Stimulated activated naive CD8-positive, alpha-beta T cell treated with anti-CD3 and anti-CD28 coated beads, Interleukin-15, Interleukin-2, amounts not matched to agents 100 ng/mL and 50 ng/mL, for 24 hours (primary cell): ENCODE measurements around the gene HDAC5.
A peak's percentile ranks its signal among the peaks of the same experiment; 100 is the strongest.
"Not testable (repeated sequence)": the region's sequence is repeated elsewhere in the genome, so short reads cannot be mapped to it uniquely, and the experiment has no call there.

ENCODE experiments used
- H3K27ac Mint-ChIP-seq: one replicate; pipeline ENCODE4 v1.8.0; 2021; ENCODE audit warnings: mild to moderate bottlenecking, mixed read lengths
- H3K27me3 Mint-ChIP-seq: one replicate; pipeline ENCODE4 v1.8.0; 2021; ENCODE audit warnings: mixed read lengths
- H3K36me3 Mint-ChIP-seq: one replicate; pipeline ENCODE4 v1.8.0; 2021; ENCODE audit warnings: low read depth, mixed read lengths
- H3K4me1 Mint-ChIP-seq: one replicate; pipeline ENCODE4 v1.8.0; 2021; ENCODE audit warnings: low read depth, mixed read lengths
- H3K4me3 Mint-ChIP-seq: one replicate; pipeline ENCODE4 v1.8.0; 2021; ENCODE audit warnings: mild to moderate bottlenecking, mixed read lengths
- H3K9me3 Mint-ChIP-seq: one replicate; pipeline ENCODE4 v1.8.0; 2021; ENCODE audit warnings: mixed read lengths

HDAC5 gene

GRCh38 chr17:44144966-44145739, 21.7 kb upstream of the HDAC5 start:
- peaks cover 27% of the 10 kb centered on the region for H3K36me3 Mint-ChIP-seq
- H3K4me3 Mint-ChIP-seq = no peak overlapping the region
- no peaks in the 10 kb centered on the region for H3K9me3 Mint-ChIP-seq
- no peaks in the 10 kb centered on the region for H3K27me3 Mint-ChIP-seq
- H3K4me1 Mint-ChIP-seq = peaks cover 14% of the 10 kb centered on the region
- no peak overlapping the region for H3K27ac Mint-ChIP-seq

GRCh38 chr17:44143921-44144320, 20.5 kb upstream of the HDAC5 start:
- Mint-ChIP-seq H3K27ac (peak overlapping the region; percentile 36), H3K4me1 (peaks cover 15% of the 10 kb centered on the region), H3K36me3 (peaks cover 17% of the 10 kb centered on the region)
- H3K9me3 Mint-ChIP-seq, H3K4me3 Mint-ChIP-seq, H3K27me3 Mint-ChIP-seq: not testable (repeated sequence)

- Mint-ChIP-seq H3K4me3 (peak overlapping the region; percentile 36), H3K27ac (peak overlapping the region; percentile 40), H3K4me1 (peaks cover 32% of the 10 kb centered on the region), H3K36me3 (no peaks in the 10 kb centered on the region), H3K27me3 (peaks cover 4% of the 10 kb centered on the region), H3K9me3 (no peaks in the 10 kb centered on the region)
Observed at GRCh38 chr17:44137891-44138709, 14.7 kb upstream of the HDAC5 start.

DNA sequence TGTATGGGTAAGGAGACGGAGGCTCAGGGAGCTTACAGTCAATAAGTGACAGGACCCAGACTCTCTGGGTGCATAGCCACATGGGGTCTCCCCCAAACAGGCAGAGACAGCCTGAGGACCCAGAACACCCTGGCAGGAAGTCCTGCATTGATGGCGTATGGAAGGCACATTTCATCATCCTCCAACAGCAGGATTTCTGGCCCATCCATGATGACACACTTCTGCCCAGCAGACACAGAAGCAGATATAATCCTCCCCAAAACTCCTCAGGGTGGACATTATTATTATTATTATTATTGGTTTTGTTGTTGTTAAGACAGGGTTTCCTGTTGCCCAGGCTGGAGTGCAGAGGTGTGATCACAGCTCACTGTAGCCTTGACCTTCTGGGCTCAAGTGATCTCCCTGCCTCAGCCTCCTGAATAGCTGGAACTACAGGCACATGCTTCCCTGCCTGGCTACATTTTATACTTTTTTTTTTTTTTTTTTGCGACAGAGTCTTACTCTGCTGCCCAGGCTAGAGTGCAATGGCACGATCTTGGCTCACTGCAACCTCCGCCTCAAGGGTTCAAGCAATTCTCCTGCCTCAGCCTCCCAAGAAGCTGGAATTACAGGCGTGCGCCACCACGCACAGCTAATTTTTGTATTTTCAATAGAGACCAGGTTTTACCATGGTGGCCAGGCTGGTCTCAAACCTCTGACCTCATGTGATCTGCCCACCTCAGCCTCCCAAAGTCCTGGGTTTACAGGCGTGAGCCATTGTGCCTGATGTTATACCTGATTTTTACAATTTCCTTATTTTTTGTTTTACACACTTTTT, 11.5 kb upstream of the HDAC5 start:
- H3K27ac Mint-ChIP-seq = no peak overlapping the region
- H3K9me3 Mint-ChIP-seq = no peaks in the 10 kb centered on the region
- no peak overlapping the region for H3K4me3 Mint-ChIP-seq
- peaks cover 4% of the 10 kb centered on the region for H3K27me3 Mint-ChIP-seq
- H3K36me3 Mint-ChIP-seq = no peaks in the 10 kb centered on the region
- peaks cover 24% of the 10 kb centered on the region for H3K4me1 Mint-ChIP-seq

GRCh38 chr17:44133918-44134476, 10.6 kb upstream of the HDAC5 start:
- no peak overlapping the region for H3K27ac Mint-ChIP-seq
- no peaks in the 10 kb centered on the region for H3K9me3 Mint-ChIP-seq
- no peaks in the 10 kb centered on the region for H3K36me3 Mint-ChIP-seq
- H3K4me3 Mint-ChIP-seq = no peak overlapping the region
- peaks cover 4% of the 10 kb centered on the region for H3K27me3 Mint-ChIP-seq
- peaks cover 23% of the 10 kb centered on the region for H3K4me1 Mint-ChIP-seq

DNA sequence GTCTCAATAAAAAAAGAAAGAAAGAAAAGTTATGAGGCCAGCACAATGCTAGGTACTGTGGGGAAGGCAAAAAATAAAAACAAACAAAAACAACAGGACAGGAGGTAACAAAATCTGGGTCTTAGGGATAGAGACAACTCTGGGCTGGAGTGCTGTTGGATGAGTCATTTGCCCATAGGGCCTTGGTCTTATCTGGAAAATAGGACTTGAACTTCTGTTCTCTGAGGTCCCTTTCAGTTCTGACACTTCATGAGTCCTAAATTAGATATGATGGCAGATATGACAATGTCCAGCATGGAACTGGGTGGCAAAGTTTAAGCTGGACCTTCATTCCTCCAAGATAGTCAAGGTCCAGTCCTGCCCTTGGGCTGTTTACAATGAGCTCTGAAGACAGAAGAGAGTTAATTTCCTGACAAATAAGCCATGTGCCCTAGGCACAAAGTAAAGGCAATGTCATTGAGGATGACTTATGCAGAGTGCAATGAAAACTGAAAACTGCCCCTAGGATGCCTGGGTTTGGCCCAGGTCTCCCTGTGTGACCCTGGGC, 8.9 kb upstream of the HDAC5 start:
- Mint-ChIP-seq H3K9me3 (no peaks in the 10 kb centered on the region), H3K4me1 (peaks cover 7% of the 10 kb centered on the region), H3K4me3 (no peak overlapping the region), H3K27ac (no peak overlapping the region), H3K27me3 (no peaks in the 10 kb centered on the region), H3K36me3 (no peaks in the 10 kb centered on the region)

- not testable (repeated sequence) for H3K36me3 Mint-ChIP-seq, H3K4me1 Mint-ChIP-seq, H3K4me3 Mint-ChIP-seq, H3K27me3 Mint-ChIP-seq, H3K9me3 Mint-ChIP-seq, H3K27ac Mint-ChIP-seq
Observed at GRCh38 chr17:44131372-44131771, 7.9 kb upstream of the HDAC5 start.

DNA sequence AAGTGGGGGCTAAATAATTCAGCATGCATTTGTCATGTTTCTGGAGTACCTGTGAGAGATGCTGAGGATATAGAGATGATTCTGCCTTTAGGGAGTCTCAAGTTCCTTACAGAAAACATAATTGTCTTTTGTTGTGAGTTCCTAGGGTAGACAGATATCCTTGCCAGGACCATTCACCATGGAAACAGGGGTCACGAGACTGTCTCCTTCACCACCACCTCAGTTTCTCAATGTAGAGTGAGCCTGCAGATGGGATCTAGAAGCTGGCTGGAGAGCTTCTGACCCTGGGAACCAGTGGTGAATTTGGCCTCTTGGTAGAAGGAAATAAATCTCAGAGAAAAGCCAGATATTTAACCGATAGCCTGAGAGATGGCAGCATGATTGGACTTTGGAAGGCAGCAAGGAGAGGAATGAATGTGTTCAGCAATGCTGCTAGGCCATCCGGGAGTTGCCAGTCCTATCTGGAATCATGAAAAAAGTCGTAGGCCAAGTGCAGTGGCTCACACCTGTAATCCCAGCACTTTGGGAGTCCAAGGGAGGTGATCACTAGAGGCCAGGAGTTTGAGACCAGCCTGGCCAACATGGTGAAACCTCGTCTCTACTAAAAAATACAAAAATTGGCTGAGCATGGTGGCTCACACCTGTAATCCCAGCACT, 7.4 kb upstream of the HDAC5 start:
- Mint-ChIP-seq H3K36me3 (no peaks in the 10 kb centered on the region), H3K9me3 (no peaks in the 10 kb centered on the region), H3K27me3 (no peaks in the 10 kb centered on the region), H3K27ac (no peak overlapping the region), H3K4me3 (no peak overlapping the region), H3K4me1 (peaks cover 6% of the 10 kb centered on the region)

DNA sequence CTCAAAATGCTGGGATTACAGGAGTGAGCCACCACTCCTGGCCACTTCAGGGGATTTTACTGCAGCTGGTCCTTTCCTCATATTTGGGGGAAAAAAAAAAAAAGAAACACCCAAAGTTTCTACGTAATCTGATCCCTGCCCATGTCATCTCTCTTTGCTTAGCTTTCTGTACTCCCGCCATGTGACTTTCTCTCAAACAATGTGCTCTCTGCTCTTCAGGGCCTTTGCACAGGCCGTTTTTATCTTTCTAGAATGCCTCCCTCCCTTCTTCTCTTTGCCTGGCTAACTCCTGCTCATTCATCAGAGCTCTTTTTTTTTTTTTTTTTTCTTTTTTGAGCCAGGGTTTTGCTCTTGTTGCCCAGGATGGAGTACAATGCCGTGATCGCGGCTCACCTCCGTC, 4.9 kb upstream of the HDAC5 start:
- Mint-ChIP-seq H3K36me3 (no peaks in the 10 kb centered on the region), H3K27me3 (no peaks in the 10 kb centered on the region), H3K27ac (no peak overlapping the region), H3K9me3 (no peaks in the 10 kb centered on the region), H3K4me3 (no peak overlapping the region), H3K4me1 (peaks cover 13% of the 10 kb centered on the region)

DNA sequence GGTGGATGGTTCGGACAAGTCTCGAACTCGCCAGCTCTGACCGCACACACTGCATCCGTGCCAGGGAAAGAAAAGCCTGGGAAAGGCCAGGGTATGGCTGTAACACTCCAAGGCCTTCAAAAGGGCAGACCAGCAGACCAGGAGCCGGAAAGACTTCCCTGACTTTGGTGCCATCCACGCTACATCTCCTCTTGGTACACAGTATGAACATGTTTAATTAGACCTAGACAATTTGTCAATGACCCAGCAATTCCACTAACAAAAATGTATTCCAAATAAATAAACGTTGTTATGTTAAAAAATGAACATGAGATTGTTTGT, 637 bp upstream of the HDAC5 start:
- Mint-ChIP-seq H3K9me3 (no peaks in the 10 kb centered on the region), H3K4me3 (peak overlapping the region; percentile 92), H3K4me1 (peaks cover 36% of the 10 kb centered on the region), H3K27ac (peak overlapping the region; percentile 97), H3K27me3 (no peaks in the 10 kb centered on the region), H3K36me3 (no peaks in the 10 kb centered on the region)

GRCh38 chr17:44122816-44123355, 555 bp downstream of the HDAC5 start:
- H3K9me3 Mint-ChIP-seq = no peaks in the 10 kb centered on the region
- H3K27ac Mint-ChIP-seq = peak overlapping the region; percentile 68
- no peaks in the 10 kb centered on the region for H3K27me3 Mint-ChIP-seq
- H3K36me3 Mint-ChIP-seq = no peaks in the 10 kb centered on the region
- peaks cover 42% of the 10 kb centered on the region for H3K4me1 Mint-ChIP-seq
- peak overlapping the region; percentile 92 for H3K4me3 Mint-ChIP-seq

DNA sequence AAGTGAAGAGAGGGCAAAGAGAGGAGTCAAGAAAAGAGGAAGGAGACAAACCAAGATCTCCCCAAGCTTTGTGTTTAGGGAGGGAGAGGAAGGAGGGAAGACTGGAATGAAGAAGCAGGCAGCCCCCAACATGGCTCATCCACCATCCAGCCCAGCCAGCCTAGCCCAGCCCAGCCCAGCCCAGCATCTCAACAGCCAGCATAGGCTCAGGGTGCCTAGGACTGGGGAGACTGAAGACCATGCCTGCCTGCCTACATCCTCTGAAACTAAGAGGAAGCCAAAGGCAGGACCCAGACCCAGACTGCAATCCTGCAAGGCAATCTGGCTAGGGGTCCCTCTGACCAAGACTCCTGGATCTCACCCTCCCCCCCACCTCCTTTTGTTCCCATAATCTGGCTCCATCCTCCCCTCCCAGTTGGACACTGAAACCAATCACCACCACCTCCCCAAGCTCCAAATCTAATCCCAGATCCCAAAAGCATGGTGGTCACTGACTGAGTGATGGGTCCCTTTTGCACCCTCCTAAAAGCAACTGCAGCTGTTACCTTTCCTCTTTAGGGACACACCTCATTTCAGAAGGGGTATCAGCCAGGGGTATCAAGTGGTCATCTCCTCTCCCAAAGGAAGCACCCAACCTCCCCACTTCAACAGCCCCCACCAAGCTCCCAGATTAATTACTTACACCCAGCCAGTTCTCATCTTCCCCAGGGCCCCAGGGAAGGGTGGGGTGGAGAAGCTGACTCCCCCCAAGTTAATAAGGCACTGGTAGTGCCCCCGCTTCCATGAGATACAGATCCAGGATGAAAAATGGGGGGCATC, 1.2 kb downstream of the HDAC5 start:
- Mint-ChIP-seq H3K27ac (peak overlapping the region; percentile 68), H3K4me3 (peak overlapping the region; percentile 92), H3K27me3 (no peaks in the 10 kb centered on the region), H3K9me3 (no peaks in the 10 kb centered on the region), H3K36me3 (no peaks in the 10 kb centered on the region), H3K4me1 (peaks cover 42% of the 10 kb centered on the region)

GRCh38 chr17:44120851-44121605, 2.4 kb downstream of the HDAC5 start:
- peaks cover 42% of the 10 kb centered on the region for H3K4me1 Mint-ChIP-seq
- H3K27ac Mint-ChIP-seq = no peak overlapping the region
- H3K9me3 Mint-ChIP-seq = no peaks in the 10 kb centered on the region
- no peaks in the 10 kb centered on the region for H3K27me3 Mint-ChIP-seq
- H3K36me3 Mint-ChIP-seq = no peaks in the 10 kb centered on the region
- H3K4me3 Mint-ChIP-seq = no peak overlapping the region
